Mucosa of stomach (tissue), 1 donor: Measurements from ENCODE around the gene EPOP.
"Not testable (repeated sequence)": the region's sequence is repeated elsewhere in the genome, so short reads cannot be mapped to it uniquely, and the experiment has no call there.

ENCODE experiments used
- H3K27me3 ChIP-seq: one replicate; pipeline ENCODE4 v1.7.0; 2013; ENCODE audit warnings: mild to moderate bottlenecking, low read length; ENCODE audit not compliant: control insufficient read depth, insufficient read depth
- H3K36me3 ChIP-seq: one replicate; pipeline ENCODE4 v1.7.0; 2013; ENCODE audit warnings: low read length; ENCODE audit not compliant: control insufficient read depth, insufficient read depth
- H3K4me1 ChIP-seq: one replicate; pipeline ENCODE4 v1.7.0; 2013; ENCODE audit warnings: mild to moderate bottlenecking, low read length; ENCODE audit not compliant: control insufficient read depth, insufficient read depth
- H3K4me3 ChIP-seq: one replicate; pipeline ENCODE4 v1.7.0; 2013; ENCODE audit warnings: low read length
- H3K9ac ChIP-seq: one replicate; pipeline ENCODE4 v1.7.0; 2013; ENCODE audit warnings: mild to moderate bottlenecking, low read length, moderate library complexity
- H3K9me3 ChIP-seq: one replicate; pipeline ENCODE4 v1.7.0; 2013; ENCODE audit warnings: mild to moderate bottlenecking, low read length, moderate library complexity; ENCODE audit not compliant: control insufficient read depth
- donor health status: Pancreatic carcinoma.

EPOP gene

GRCh38 chr17:38663125-38663751 lies 11.5 kb downstream of the EPOP start:
- no peak overlapping the region for H3K9ac ChIP-seq
- no peak overlapping the region for H3K4me3 ChIP-seq
- no peaks in the 10 kb centered on the region for H3K9me3 ChIP-seq
- peaks cover 9% of the 10 kb centered on the region for H3K27me3 ChIP-seq
- no peaks in the 10 kb centered on the region for H3K4me1 ChIP-seq
- no peaks in the 10 kb centered on the region for H3K36me3 ChIP-seq

GRCh38 chr17:38660097-38661025 lies 14.4 kb downstream of the EPOP start:
- H3K9me3 ChIP-seq: no peaks in the 10 kb centered on the region
- no peak overlapping the region for H3K9ac ChIP-seq
- no peaks in the 10 kb centered on the region for H3K36me3 ChIP-seq
- no peaks in the 10 kb centered on the region for H3K4me1 ChIP-seq
- H3K27me3 ChIP-seq: peaks cover 13% of the 10 kb centered on the region
- H3K4me3 ChIP-seq: no peak overlapping the region

GRCh38 chr17:38659415-38659814 lies 15.3 kb downstream of the EPOP start:
- peaks cover 19% of the 10 kb centered on the region for H3K27me3 ChIP-seq

GRCh38 chr17:38658741-38659345 lies 15.9 kb downstream of the EPOP start:
- H3K36me3 ChIP-seq: no peaks in the 10 kb centered on the region
- H3K4me1 ChIP-seq: no peaks in the 10 kb centered on the region
- H3K9ac ChIP-seq: no peak overlapping the region
- no peak overlapping the region for H3K4me3 ChIP-seq
- no peaks in the 10 kb centered on the region for H3K9me3 ChIP-seq
- H3K27me3 ChIP-seq: peaks cover 21% of the 10 kb centered on the region

More at GRCh38 chr17:38659415-38659814, 15.3 kb downstream of the EPOP start:
- H3K36me3 ChIP-seq: no peaks in the 10 kb centered on the region
- no peaks in the 10 kb centered on the region for H3K9me3 ChIP-seq
- H3K4me1 ChIP-seq: no peaks in the 10 kb centered on the region
- no peak overlapping the region for H3K4me3 ChIP-seq
- no peak overlapping the region for H3K9ac ChIP-seq

- Histone ChIP-seq H3K9ac (no peak overlapping the region), H3K27me3 (peaks cover 26% of the 10 kb centered on the region), H3K4me3 (no peak overlapping the region), H3K36me3 (no peaks in the 10 kb centered on the region), H3K9me3 (no peaks in the 10 kb centered on the region), H3K4me1 (no peaks in the 10 kb centered on the region)
Observed at GRCh38 chr17:38657824-38658740, 16.7 kb downstream of the EPOP start.

- Histone ChIP-seq H3K36me3 (no peaks in the 10 kb centered on the region), H3K9me3 (no peaks in the 10 kb centered on the region), H3K4me1 (no peaks in the 10 kb centered on the region), H3K9ac (no peak overlapping the region), H3K27me3 (peaks cover 26% of the 10 kb centered on the region), H3K4me3 (no peak overlapping the region)
Observed at GRCh38 chr17:38656959-38657823, 17.6 kb downstream of the EPOP start.

- H3K36me3 ChIP-seq: no peaks in the 10 kb centered on the region
- H3K9ac ChIP-seq: no peak overlapping the region
- no peaks in the 10 kb centered on the region for H3K4me1 ChIP-seq
- H3K27me3 ChIP-seq: peaks cover 26% of the 10 kb centered on the region
- no peak overlapping the region for H3K4me3 ChIP-seq
- no peaks in the 10 kb centered on the region for H3K9me3 ChIP-seq
Observed at GRCh38 chr17:38654411-38655398, 20.1 kb downstream of the EPOP start.

GRCh38 chr17:38653679-38654078 lies 21.1 kb downstream of the EPOP start:
- Histone ChIP-seq H3K36me3 (no peaks in the 10 kb centered on the region), H3K9ac (no peak overlapping the region), H3K27me3 (peaks cover 26% of the 10 kb centered on the region), H3K4me3 (no peak overlapping the region), H3K9me3 (no peaks in the 10 kb centered on the region), H3K4me1 (no peaks in the 10 kb centered on the region)

- H3K36me3 ChIP-seq: no peaks in the 10 kb centered on the region
- no peak overlapping the region for H3K9ac ChIP-seq
- H3K9me3 ChIP-seq: no peaks in the 10 kb centered on the region
- H3K4me1 ChIP-seq: no peaks in the 10 kb centered on the region
- peaks cover 26% of the 10 kb centered on the region for H3K27me3 ChIP-seq
- H3K4me3 ChIP-seq: no peak overlapping the region
Observed at GRCh38 chr17:38653230-38653629, 21.5 kb downstream of the EPOP start.

- not testable (repeated sequence) for H3K36me3 ChIP-seq, H3K9me3 ChIP-seq, H3K9ac ChIP-seq, H3K4me1 ChIP-seq, H3K4me3 ChIP-seq
- peaks cover 21% of the 10 kb centered on the region for H3K27me3 ChIP-seq
Observed at GRCh38 chr17:38650653-38651173, 24.0 kb downstream of the EPOP start.
